ENCODE measurements around the gene MAPKAP1.

The MAPKAP1 gene

DNA sequence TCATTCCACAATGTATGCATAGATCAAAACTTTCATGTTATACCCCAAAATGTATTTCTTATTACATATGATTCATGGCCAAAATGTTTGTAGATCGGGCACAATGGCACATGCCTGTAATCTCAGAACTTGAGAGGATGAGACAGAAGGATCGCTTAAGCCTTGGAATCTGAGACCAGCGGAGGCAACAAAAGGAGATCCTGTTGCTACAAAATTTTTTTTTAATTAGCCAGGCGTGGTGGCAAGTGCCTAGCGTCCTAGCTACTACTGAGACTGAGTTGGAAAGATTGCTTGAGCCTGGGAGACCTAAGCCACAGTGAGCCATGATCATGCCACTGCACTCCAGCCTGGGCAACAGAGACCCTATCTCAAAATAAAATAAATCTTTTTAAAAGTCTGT lies 89.9 kb downstream of the MAPKAP1 start:
- H3K9ac ChIP-seq (ENCODE audit: low read depth in 1 of 2, low read length in 2 of 2), result no peak overlapping the region
- H3K9me3 ChIP-seq (ENCODE audit: control insufficient read depth in 1 of 2, low read length in 2 of 2), result no peaks in the 10 kb centered on the region
- no peaks in the 10 kb centered on the region for H3K4me1 ChIP-seq (ENCODE audit: control insufficient read depth in 1 of 2, insufficient read depth in 2 of 2, low read length in 2 of 2)
- H3K4me3 ChIP-seq (ENCODE audit: low read depth in 1 of 2, low read length in 2 of 2), result no peak overlapping the region
- no peak overlapping the region for H3K27ac ChIP-seq (ENCODE audit: low read depth, low read length)
- H3K36me3 ChIP-seq (ENCODE audit: control insufficient read depth in 1 of 2, insufficient read depth in 2 of 2, low read length in 2 of 2), result no peaks in the 10 kb centered on the region
- no peaks in the 10 kb centered on the region for H3K27me3 ChIP-seq (ENCODE audit: control insufficient read depth in 1 of 2, insufficient read depth in 2 of 2, low read length in 2 of 2)

GRCh38 chr9:125613141-125613540 lies 93.9 kb downstream of the MAPKAP1 start:
- Histone ChIP-seq H3K4me3 (ENCODE audit: low read depth in 1 of 2, low read length in 2 of 2) (no peak overlapping the region), H3K9ac (ENCODE audit: low read depth in 1 of 2, low read length in 2 of 2) (no peak overlapping the region), H3K36me3 (ENCODE audit: control insufficient read depth in 1 of 2, insufficient read depth in 2 of 2, low read length in 2 of 2) (no peaks in the 10 kb centered on the region), H3K27me3 (ENCODE audit: control insufficient read depth in 1 of 2, insufficient read depth in 2 of 2, low read length in 2 of 2) (no peaks in the 10 kb centered on the region), H3K4me1 (ENCODE audit: control insufficient read depth in 1 of 2, insufficient read depth in 2 of 2, low read length in 2 of 2) (no peaks in the 10 kb centered on the region), H3K27ac (ENCODE audit: low read depth, low read length) (no peak overlapping the region), H3K9me3 (ENCODE audit: control insufficient read depth in 1 of 2, low read length in 2 of 2) (no peaks in the 10 kb centered on the region)

- no peaks in the 10 kb centered on the region for H3K9me3 ChIP-seq (ENCODE audit: control insufficient read depth in 1 of 2, low read length in 2 of 2)
- H3K9ac ChIP-seq (ENCODE audit: low read depth in 1 of 2, low read length in 2 of 2), result no peak overlapping the region
- H3K4me1 ChIP-seq (ENCODE audit: control insufficient read depth in 1 of 2, insufficient read depth in 2 of 2, low read length in 2 of 2), result no peaks in the 10 kb centered on the region
- H3K27me3 ChIP-seq (ENCODE audit: control insufficient read depth in 1 of 2, insufficient read depth in 2 of 2, low read length in 2 of 2), result no peaks in the 10 kb centered on the region
- no peaks in the 10 kb centered on the region for H3K36me3 ChIP-seq (ENCODE audit: control insufficient read depth in 1 of 2, insufficient read depth in 2 of 2, low read length in 2 of 2)
- no peak overlapping the region for H3K4me3 ChIP-seq (ENCODE audit: low read depth in 1 of 2, low read length in 2 of 2)
- H3K27ac ChIP-seq (ENCODE audit: low read depth, low read length), result no peak overlapping the region
Measured at GRCh38 chr9:125612616-125613015, 94.4 kb downstream of the MAPKAP1 start.

DNA sequence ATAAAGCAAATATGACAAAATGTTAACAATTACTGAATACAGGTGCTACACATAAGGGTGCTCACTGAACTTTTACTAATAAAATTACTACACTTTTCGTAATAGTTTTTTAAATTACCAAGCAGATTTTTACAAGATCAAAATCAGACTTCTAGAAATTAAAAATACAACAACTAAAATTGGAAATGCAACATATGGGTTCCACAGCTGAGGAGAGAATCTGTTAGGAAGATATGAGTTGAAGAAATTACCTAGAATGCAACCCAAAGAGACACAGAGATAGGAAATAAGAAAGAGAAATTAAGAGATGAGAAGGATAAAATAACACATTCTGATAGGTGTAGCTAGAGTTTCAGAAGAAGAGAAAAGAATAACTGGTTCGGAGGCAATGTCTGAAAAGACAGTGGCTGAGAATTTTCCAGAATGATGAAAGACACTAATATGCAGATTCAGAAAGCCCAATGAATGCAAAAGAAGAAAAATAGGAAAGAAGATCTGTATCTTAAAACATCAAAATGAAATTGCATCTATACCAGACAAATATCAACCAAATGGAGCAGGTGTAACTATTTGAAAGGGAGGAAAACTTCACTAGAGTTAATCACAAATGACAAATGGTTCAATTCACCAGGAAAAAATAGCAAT lies 95.8 kb downstream of the MAPKAP1 start:
- Histone ChIP-seq H3K9ac (ENCODE audit: low read depth in 1 of 2, low read length in 2 of 2) (no peak overlapping the region), H3K27me3 (ENCODE audit: control insufficient read depth in 1 of 2, insufficient read depth in 2 of 2, low read length in 2 of 2) (no peaks in the 10 kb centered on the region), H3K4me1 (ENCODE audit: control insufficient read depth in 1 of 2, insufficient read depth in 2 of 2, low read length in 2 of 2) (no peaks in the 10 kb centered on the region), H3K27ac (ENCODE audit: low read depth, low read length) (no peak overlapping the region), H3K36me3 (ENCODE audit: control insufficient read depth in 1 of 2, insufficient read depth in 2 of 2, low read length in 2 of 2) (no peaks in the 10 kb centered on the region), H3K9me3 (ENCODE audit: control insufficient read depth in 1 of 2, low read length in 2 of 2) (no peaks in the 10 kb centered on the region), H3K4me3 (ENCODE audit: low read depth in 1 of 2, low read length in 2 of 2) (no peak overlapping the region)

DNA sequence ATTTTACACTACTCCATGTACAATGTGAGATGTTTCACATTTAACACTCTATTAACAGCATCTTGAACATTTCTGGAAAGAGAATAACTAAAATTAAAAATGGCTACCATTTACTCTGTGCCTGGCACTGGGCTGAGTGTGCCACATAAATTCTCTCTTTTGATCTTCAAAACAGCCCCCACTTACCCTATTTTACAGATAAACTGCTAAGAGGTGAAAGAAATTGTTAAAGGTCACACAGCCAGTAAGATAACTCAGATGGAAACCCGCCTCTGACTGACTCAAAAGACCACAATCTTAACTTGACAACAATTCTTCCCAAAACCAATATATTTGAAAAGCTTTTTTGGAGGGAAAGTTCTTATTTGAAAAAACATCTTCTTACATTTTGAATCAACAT lies 97.3 kb downstream of the MAPKAP1 start:
- no peaks in the 10 kb centered on the region for H3K4me1 ChIP-seq (ENCODE audit: control insufficient read depth in 1 of 2, insufficient read depth in 2 of 2, low read length in 2 of 2)
- no peaks in the 10 kb centered on the region for H3K36me3 ChIP-seq (ENCODE audit: control insufficient read depth in 1 of 2, insufficient read depth in 2 of 2, low read length in 2 of 2)
- H3K9me3 ChIP-seq (ENCODE audit: control insufficient read depth in 1 of 2, low read length in 2 of 2), result no peaks in the 10 kb centered on the region
- no peak overlapping the region for H3K4me3 ChIP-seq (ENCODE audit: low read depth in 1 of 2, low read length in 2 of 2)
- no peak overlapping the region for H3K27ac ChIP-seq (ENCODE audit: low read depth, low read length)
- no peaks in the 10 kb centered on the region for H3K27me3 ChIP-seq (ENCODE audit: control insufficient read depth in 1 of 2, insufficient read depth in 2 of 2, low read length in 2 of 2)
- H3K9ac ChIP-seq (ENCODE audit: low read depth in 1 of 2, low read length in 2 of 2), result no peak overlapping the region

DNA sequence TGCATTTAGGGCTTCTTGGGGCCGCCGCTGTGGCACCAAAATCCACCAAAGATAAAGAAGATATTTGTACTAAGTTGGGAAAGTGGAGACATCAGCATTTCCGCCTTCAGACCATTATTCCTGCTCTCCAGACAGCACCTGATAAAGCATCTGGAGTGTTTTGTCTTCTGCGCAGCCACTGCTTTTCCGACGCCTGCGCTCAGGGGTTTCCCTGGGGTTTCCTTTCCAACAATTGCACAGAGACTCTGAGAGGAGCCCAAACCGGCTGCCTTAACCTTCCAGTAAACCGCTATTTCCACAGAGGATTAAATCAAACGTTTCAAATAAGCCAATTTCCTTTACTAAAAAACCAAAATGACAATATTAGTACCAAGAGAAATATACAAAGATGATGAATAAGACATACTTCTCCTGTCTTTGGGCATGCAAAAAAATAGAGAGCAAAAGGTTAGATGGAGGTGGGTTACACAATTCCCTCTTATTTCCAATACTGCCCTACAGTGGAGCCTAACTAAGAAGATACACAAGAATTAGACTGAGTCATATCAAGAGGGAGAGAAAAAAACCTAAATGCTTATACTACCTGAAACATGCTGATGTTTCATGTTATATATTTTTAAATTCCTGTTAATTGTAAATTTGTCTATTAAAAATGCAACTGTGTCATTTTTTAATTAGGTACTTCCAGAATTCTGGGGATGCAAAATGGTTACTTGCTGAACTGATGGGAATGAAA lies 98.4 kb downstream of the MAPKAP1 start:
- no peak overlapping the region for H3K4me3 ChIP-seq (ENCODE audit: low read depth in 1 of 2, low read length in 2 of 2)
- H3K27ac ChIP-seq (ENCODE audit: low read depth, low read length), result no peak overlapping the region
- H3K4me1 ChIP-seq (ENCODE audit: control insufficient read depth in 1 of 2, insufficient read depth in 2 of 2, low read length in 2 of 2), result peaks cover 0 to 7% of the 10 kb centered on the region in 2 donors
- H3K9ac ChIP-seq (ENCODE audit: low read depth in 1 of 2, low read length in 2 of 2), result no peak overlapping the region
- H3K27me3 ChIP-seq (ENCODE audit: control insufficient read depth in 1 of 2, insufficient read depth in 2 of 2, low read length in 2 of 2), result no peaks in the 10 kb centered on the region
- H3K9me3 ChIP-seq (ENCODE audit: control insufficient read depth in 1 of 2, low read length in 2 of 2), result no peaks in the 10 kb centered on the region
- H3K36me3 ChIP-seq (ENCODE audit: control insufficient read depth in 1 of 2, insufficient read depth in 2 of 2, low read length in 2 of 2), result no peaks in the 10 kb centered on the region

DNA sequence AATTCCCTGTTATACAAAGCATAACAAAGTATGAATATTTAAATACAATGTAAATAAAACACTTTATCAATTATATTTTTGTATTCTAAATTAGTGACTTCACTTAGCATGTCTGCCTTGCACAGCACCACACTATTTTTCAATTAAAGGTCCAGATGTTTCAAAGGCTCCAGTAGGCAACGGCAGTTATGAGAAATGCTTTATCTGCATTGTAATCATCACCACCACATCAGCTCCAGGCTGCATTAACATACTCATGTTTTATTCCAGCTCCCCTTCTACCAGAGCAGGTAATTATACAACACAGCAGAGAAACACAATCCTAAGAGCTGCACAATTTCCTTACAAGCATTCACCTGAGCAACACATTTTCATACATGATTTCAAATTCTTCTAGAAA lies 102.8 kb downstream of the MAPKAP1 start:
- no peaks in the 10 kb centered on the region for H3K36me3 ChIP-seq (ENCODE audit: control insufficient read depth in 1 of 2, insufficient read depth in 2 of 2, low read length in 2 of 2)
- peaks cover 10 to 17% of the 10 kb centered on the region in 2 donors for H3K4me1 ChIP-seq (ENCODE audit: control insufficient read depth in 1 of 2, insufficient read depth in 2 of 2, low read length in 2 of 2)
- no peak overlapping the region for H3K27ac ChIP-seq (ENCODE audit: low read depth, low read length)
- no peaks in the 10 kb centered on the region for H3K27me3 ChIP-seq (ENCODE audit: control insufficient read depth in 1 of 2, insufficient read depth in 2 of 2, low read length in 2 of 2)
- no peaks in the 10 kb centered on the region for H3K9me3 ChIP-seq (ENCODE audit: control insufficient read depth in 1 of 2, low read length in 2 of 2)
- H3K4me3 ChIP-seq (ENCODE audit: low read depth in 1 of 2, low read length in 2 of 2), result no peak overlapping the region
- H3K9ac ChIP-seq (ENCODE audit: low read depth in 1 of 2, low read length in 2 of 2), result no peak overlapping the region

- H3K9ac ChIP-seq (ENCODE audit: low read depth in 1 of 2, low read length in 2 of 2), result no peak overlapping the region
- no peaks in the 10 kb centered on the region for H3K36me3 ChIP-seq (ENCODE audit: control insufficient read depth in 1 of 2, insufficient read depth in 2 of 2, low read length in 2 of 2)
- H3K9me3 ChIP-seq (ENCODE audit: control insufficient read depth in 1 of 2, low read length in 2 of 2), result no peaks in the 10 kb centered on the region
- peaks cover 10 to 17% of the 10 kb centered on the region in 2 donors for H3K4me1 ChIP-seq (ENCODE audit: control insufficient read depth in 1 of 2, insufficient read depth in 2 of 2, low read length in 2 of 2)
- no peak overlapping the region for H3K4me3 ChIP-seq (ENCODE audit: low read depth in 1 of 2, low read length in 2 of 2)
- H3K27ac ChIP-seq (ENCODE audit: low read depth, low read length), result no peak overlapping the region
- H3K27me3 ChIP-seq (ENCODE audit: control insufficient read depth in 1 of 2, insufficient read depth in 2 of 2, low read length in 2 of 2), result no peaks in the 10 kb centered on the region
Measured at GRCh38 chr9:125603478-125604021, 103.5 kb downstream of the MAPKAP1 start.

DNA sequence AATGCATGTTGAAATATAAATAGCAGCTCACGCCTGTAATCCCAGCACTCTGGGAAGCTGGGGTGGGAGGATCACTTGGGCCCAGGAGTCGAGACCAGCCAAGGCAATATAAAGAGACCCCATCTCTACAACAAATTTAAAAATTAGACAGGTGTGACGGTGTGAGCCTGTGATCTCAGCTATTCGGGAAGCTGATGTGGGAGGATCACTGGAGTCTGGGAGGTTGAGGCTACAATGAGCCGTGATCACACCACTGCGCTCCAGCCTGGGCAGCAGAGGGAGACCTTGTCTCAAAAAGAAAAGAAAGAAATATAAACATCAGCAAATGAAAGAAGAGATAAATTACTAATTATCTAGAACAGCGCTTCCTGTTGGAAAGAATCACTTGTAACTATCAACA lies 105.0 kb downstream of the MAPKAP1 start:
- peaks cover 10 to 17% of the 10 kb centered on the region in 2 donors for H3K4me1 ChIP-seq (ENCODE audit: control insufficient read depth in 1 of 2, insufficient read depth in 2 of 2, low read length in 2 of 2)

DNA sequence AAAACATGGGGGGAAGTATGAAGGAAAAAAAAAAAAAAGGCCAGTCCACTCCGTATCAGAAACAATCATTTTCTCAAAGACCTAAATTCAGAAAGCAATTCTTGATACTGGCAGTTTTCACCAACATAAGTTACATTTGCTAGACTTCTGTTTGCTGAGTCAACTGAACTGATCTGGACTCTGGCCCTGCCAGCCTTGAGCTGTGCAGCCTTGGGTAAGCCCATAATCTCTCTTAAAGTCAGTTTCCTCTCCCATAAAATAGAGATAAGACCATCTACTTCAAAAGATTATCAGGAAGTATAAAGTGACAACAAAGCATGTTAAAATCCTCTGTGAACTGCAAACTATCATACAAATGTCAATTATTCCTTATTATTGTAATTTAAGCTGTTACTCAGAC lies 106.8 kb downstream of the MAPKAP1 start:
- Histone ChIP-seq H3K27me3 (ENCODE audit: control insufficient read depth in 1 of 2, insufficient read depth in 2 of 2, low read length in 2 of 2) (no peaks in the 10 kb centered on the region), H3K9me3 (ENCODE audit: control insufficient read depth in 1 of 2, low read length in 2 of 2) (no peaks in the 10 kb centered on the region), H3K9ac (ENCODE audit: low read depth in 1 of 2, low read length in 2 of 2) (no peak overlapping the region), H3K27ac (ENCODE audit: low read depth, low read length) (no peak overlapping the region), H3K4me1 (ENCODE audit: control insufficient read depth in 1 of 2, insufficient read depth in 2 of 2, low read length in 2 of 2) (peaks cover 10 to 17% of the 10 kb centered on the region in 2 donors), H3K36me3 (ENCODE audit: control insufficient read depth in 1 of 2, insufficient read depth in 2 of 2, low read length in 2 of 2) (no peaks in the 10 kb centered on the region), H3K4me3 (ENCODE audit: low read depth in 1 of 2, low read length in 2 of 2) (no peak overlapping the region)

More for the DNA sequence above, 105.0 kb downstream of the MAPKAP1 start:
- H3K36me3 ChIP-seq (ENCODE audit: control insufficient read depth in 1 of 2, insufficient read depth in 2 of 2, low read length in 2 of 2), result no peaks in the 10 kb centered on the region
- H3K27ac ChIP-seq (ENCODE audit: low read depth, low read length), result no peak overlapping the region
- H3K9ac ChIP-seq (ENCODE audit: low read depth in 1 of 2, low read length in 2 of 2), result no peak overlapping the region
- no peak overlapping the region for H3K4me3 ChIP-seq (ENCODE audit: low read depth in 1 of 2, low read length in 2 of 2)
- H3K27me3 ChIP-seq (ENCODE audit: control insufficient read depth in 1 of 2, insufficient read depth in 2 of 2, low read length in 2 of 2), result no peaks in the 10 kb centered on the region
- H3K9me3 ChIP-seq (ENCODE audit: control insufficient read depth in 1 of 2, low read length in 2 of 2), result no peaks in the 10 kb centered on the region

All from duodenal mucosa (tissue), 2 donors.